ENCODE results near the gene ISOC1.

The ISOC1 gene

DNA sequence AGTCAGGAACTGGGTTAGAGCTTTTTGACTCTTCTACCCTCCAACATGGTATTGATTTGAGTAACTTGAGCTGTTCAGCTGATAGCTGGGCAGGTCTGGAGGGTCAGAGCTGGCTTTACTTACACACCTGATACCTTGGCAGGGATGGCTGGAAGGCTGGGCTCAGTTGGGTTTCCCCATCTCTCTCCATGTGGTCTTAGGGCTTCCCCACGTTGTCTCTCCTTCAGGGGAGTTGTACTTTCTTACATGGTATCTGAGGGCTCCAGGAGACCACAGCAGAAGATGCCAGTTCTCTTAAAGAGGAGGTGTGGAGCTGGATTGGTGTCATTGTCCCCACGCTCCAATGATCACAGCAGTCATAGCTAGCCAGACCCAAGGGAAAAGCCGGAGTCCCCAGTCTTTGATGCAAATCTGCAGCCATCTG is 25.6 kb downstream of the ISOC1 start:
- no peak for DNase-seq (ENCODE audit: extremely low read depth, low read depth)
- no peak overlapping the region for H3K4me3 ChIP-seq (replicated peaks; ENCODE audit: low read depth, low read length)
- no peak for TF ChIP-seq CTCF (IDR thresholded peaks at IDR 0.05; ENCODE audit: low read depth, low read length, missing control alignments)

- H3K4me3 ChIP-seq (replicated peaks; ENCODE audit: low read depth, low read length), result no peak overlapping the region
- DNase-seq (ENCODE audit: extremely low read depth, low read depth), result no peak
- no peak for TF ChIP-seq CTCF (IDR thresholded peaks at IDR 0.05; ENCODE audit: low read depth, low read length, missing control alignments)
Observed at GRCh38 chr5:129122560-129122959, 28.0 kb downstream of the ISOC1 start.

- no peak for TF ChIP-seq CTCF (IDR thresholded peaks at IDR 0.05; ENCODE audit: low read depth, low read length, missing control alignments)
Observed at GRCh38 chr5:129124608-129125007, 30.1 kb downstream of the ISOC1 start.

DNA sequence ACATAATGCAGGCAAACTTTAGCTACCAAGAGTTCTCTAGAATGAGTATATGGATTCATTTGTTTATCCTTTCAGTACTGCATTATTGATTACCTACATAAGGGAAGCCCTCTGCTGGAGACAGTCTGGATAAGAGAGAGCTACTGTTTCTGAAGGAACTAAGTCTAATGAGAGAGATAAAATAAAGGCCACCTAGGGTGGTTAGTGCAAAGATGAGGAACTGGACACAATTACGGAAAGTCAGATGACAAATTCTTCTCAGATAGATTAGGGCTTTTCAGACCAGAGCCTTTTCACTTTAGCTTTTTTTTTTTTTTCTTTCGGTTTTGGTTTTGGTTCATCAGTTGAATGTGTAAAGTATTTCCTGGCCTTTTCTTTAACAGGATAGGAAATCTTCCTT is 31.3 kb downstream of the ISOC1 start:
- no peak for DNase-seq (ENCODE audit: extremely low read depth, low read depth)
- no peak for TF ChIP-seq CTCF (IDR thresholded peaks at IDR 0.05; ENCODE audit: low read depth, low read length, missing control alignments)
- H3K4me3 ChIP-seq (replicated peaks; ENCODE audit: low read depth, low read length), result no peak overlapping the region

More at GRCh38 chr5:129124608-129125007, 30.1 kb downstream of the ISOC1 start:
- no peak overlapping the region for H3K4me3 ChIP-seq (replicated peaks; ENCODE audit: low read depth, low read length)
- no peak for DNase-seq (ENCODE audit: extremely low read depth, low read depth)

DNA sequence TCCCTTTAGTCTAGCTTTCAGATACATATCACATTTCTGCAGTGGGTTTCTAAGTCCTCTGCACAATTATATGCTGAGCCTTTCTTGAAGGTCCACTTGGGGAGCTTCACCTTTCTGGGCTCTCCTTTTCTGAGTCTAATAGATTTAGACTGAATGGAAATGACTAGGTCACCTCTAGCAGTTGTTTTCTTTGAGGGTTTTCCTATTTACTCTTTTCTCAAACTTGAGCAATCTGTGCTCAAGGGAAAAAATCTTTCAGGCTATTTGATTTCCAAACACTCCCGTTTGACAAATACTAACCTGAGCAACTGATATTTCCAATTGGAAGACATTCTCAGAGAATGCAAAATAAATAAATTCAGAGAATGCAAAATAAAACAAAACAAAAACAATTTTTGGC is 39.0 kb downstream of the ISOC1 start:
- no peak overlapping the region for H3K4me3 ChIP-seq (replicated peaks; ENCODE audit: low read depth, low read length)
- DNase-seq (ENCODE audit: extremely low read depth, low read depth), result no peak
- no peak for TF ChIP-seq CTCF (IDR thresholded peaks at IDR 0.05; ENCODE audit: low read depth, low read length, missing control alignments)

GRCh38 chr5:129135633-129136032 is 41.1 kb downstream of the ISOC1 start:
- no peak for DNase-seq (ENCODE audit: extremely low read depth, low read depth)
- H3K4me3 ChIP-seq (replicated peaks; ENCODE audit: low read depth, low read length), result no peak overlapping the region
- TF ChIP-seq CTCF (IDR thresholded peaks at IDR 0.05; ENCODE audit: low read depth, low read length, missing control alignments), result no peak

- no peak for DNase-seq (ENCODE audit: extremely low read depth, low read depth)
- no peak for TF ChIP-seq CTCF (IDR thresholded peaks at IDR 0.05; ENCODE audit: low read depth, low read length, missing control alignments)
- H3K4me3 ChIP-seq (replicated peaks; ENCODE audit: low read depth, low read length), result no peak overlapping the region
Observed at GRCh38 chr5:129137637-129138036, 43.1 kb downstream of the ISOC1 start.

All from HFF-Myc (cell line).